Calu3 (cell line): ENCODE results near the gene TRAPPC4. TPM values are rescaled to one million over a fixed set of nuclear protein-coding genes. Genes with fewer than 3 reads are reported as not detected.
"Not testable (repeated sequence)": the region's sequence is repeated elsewhere in the genome, so short reads cannot be mapped to it uniquely, and the experiment has no call there.

Source experiments
- BruUV-seq: library from RNA; stranded (reverse); fragments of 400-500 nt; replicated peaks from 2 replicates; lab custom pipeline; 2021; lab: Mats Ljungman, UMichigan
- CTCF ChIA-PET: fragments of 300-600 bp; sonication (Branson Sonifier 250); formaldehyde crosslinking; loops from one replicate; lab custom pipeline; 2022; ENCODE audit warnings: antibody characterized with exemption; lab: Charles Lee
- DNase-seq: peaks from one replicate; pipeline ENCODE4 v3.0.0; 2022
- H3K27ac Mint-ChIP-seq: one replicate; pipeline ENCODE4 v1.8.0; 2022; ENCODE audit warnings: mixed read lengths; ENCODE audit not compliant: unreplicated experiment
- H3K27me3 Mint-ChIP-seq: one replicate; pipeline ENCODE4 v1.8.0; 2022; ENCODE audit warnings: mixed read lengths; ENCODE audit not compliant: unreplicated experiment
- H3K36me3 Mint-ChIP-seq: one replicate; pipeline ENCODE4 v1.8.0; 2022; ENCODE audit warnings: mild to moderate bottlenecking, moderate library complexity, mixed read lengths; ENCODE audit not compliant: insufficient read depth, unreplicated experiment
- H3K4me1 Mint-ChIP-seq: one replicate; pipeline ENCODE4 v1.8.0; 2022; ENCODE audit warnings: mild to moderate bottlenecking, low read depth, mixed read lengths; ENCODE audit not compliant: unreplicated experiment
- H3K4me3 Mint-ChIP-seq: one replicate; pipeline ENCODE4 v1.8.0; 2022; ENCODE audit warnings: mild to moderate bottlenecking, low read depth, moderate library complexity, mixed read lengths; ENCODE audit not compliant: unreplicated experiment
- H3K9me3 Mint-ChIP-seq: one replicate; pipeline ENCODE4 v1.8.0; 2022; ENCODE audit warnings: low read depth, mixed read lengths; ENCODE audit not compliant: unreplicated experiment
- intact Hi-C: fragments of 100-400 bp; cut with micrococcal nuclease; formaldehyde crosslinking; loops from one replicate; pipeline ENCODE4 v1.10.0; 2022; ENCODE audit not compliant: unreplicated experiment
- total RNA-seq: library from RNA; stranded (reverse); gene quantifications from 2 replicates; pipeline ENCODE4 v1.2.3, GENCODE V29; 2022
- TF ChIP-seq, protein P1 (sequence below): fragments of 200-600 bp; IDR thresholded peaks from one replicate; pipeline ENCODE4 v1.8.0; 2022; ENCODE audit warnings: antibody characterized with exemption; ENCODE audit not compliant: unreplicated experiment

TRAPPC4 gene
- total RNA-seq, 1 experiment from 2014 or later, result 42.0 TPM

DNA sequence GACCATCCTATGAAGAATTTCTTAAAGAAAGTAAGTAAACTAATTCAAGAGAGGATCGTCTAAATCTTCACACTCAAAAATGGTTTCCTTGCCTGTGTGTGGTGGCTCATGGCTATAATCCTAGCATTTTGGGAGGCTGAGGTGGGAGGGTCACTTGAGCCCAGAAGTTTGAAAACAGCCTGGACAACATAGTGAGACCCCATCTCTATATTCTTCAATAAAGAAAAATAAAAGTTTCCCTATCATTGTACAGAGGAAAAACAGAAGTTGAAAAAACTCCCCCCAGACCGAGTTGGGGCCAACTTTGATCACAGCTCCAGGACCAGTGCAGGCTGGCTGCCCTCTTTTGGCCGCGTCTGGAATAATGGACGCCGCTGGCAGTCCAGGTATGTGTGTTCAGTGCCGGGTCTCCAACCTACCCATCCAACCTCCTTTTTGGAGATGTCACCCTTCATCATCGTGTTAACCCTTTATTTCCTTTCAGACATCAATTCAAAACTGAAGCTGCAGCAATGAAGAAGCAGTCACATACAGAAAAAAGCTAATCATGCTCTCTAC, 3.4 kb upstream of the TRAPPC4 start:
- CTCF ChIA-PET, result interaction anchor here (0.6 kb wide), 1 partner anchor 63 kb away, joined by 3 read pairs; no protein-coding TSS in a partner anchor
- Mint-ChIP-seq H3K4me3 (peak overlapping the region; percentile 28), H3K27me3 (no peaks in the 10 kb centered on the region), H3K36me3 (peaks cover 81% of the 10 kb centered on the region), H3K27ac (peak overlapping the region; percentile 56), H3K4me1 (peaks cover 13% of the 10 kb centered on the region), H3K9me3 (no peaks in the 10 kb centered on the region)
- no TSS peak for BruUV-seq
- TF ChIP-seq, protein P1, sequence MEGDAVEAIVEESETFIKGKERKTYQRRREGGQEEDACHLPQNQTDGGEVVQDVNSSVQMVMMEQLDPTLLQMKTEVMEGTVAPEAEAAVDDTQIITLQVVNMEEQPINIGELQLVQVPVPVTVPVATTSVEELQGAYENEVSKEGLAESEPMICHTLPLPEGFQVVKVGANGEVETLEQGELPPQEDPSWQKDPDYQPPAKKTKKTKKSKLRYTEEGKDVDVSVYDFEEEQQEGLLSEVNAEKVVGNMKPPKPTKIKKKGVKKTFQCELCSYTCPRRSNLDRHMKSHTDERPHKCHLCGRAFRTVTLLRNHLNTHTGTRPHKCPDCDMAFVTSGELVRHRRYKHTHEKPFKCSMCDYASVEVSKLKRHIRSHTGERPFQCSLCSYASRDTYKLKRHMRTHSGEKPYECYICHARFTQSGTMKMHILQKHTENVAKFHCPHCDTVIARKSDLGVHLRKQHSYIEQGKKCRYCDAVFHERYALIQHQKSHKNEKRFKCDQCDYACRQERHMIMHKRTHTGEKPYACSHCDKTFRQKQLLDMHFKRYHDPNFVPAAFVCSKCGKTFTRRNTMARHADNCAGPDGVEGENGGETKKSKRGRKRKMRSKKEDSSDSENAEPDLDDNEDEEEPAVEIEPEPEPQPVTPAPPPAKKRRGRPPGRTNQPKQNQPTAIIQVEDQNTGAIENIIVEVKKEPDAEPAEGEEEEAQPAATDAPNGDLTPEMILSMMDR, result no peak
- peak; percentile 13 for DNase-seq
- intact Hi-C loops, result no loop called here

DNA sequence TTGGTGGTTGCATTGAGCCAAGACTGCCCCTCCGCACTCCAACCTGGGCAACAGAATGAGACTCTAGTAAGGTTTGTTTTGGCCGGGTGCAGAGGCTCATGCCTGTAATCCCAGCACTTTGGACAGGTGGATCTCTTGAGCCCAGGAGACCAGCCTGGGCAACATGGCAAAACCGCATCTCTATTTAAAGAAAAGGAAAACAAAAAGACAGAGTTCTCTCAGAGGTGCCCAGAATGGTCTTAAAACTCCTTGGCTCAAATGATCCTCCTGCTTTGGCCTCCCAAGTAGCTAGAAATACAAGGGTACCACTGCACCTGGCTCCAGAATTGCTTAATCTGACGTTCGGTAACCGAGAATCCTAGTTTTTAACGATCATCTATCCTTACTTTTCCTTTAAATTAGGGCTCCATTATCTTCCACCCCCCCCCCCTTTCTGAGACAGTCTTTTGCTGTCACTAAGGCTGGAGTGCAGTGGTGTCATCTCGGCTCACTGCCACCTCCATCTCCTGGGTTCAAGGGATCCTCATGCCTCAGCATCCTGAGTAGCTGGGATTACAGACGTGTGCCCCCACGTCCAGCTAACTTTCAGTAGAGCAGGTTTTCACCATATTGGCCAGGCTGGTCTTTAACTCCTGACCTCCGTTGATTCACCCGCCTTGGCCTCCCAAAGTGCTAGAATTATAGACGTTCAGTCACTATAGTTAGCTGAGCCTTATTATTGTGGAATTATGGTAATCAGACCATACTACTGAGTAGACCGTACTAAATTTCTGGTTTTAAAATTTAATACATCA, 2.2 kb upstream of the TRAPPC4 start:
- H3K27me3 Mint-ChIP-seq, result no peaks in the 10 kb centered on the region
- H3K36me3 Mint-ChIP-seq, result peaks cover 85% of the 10 kb centered on the region
- H3K9me3 Mint-ChIP-seq, result no peaks in the 10 kb centered on the region
- H3K27ac Mint-ChIP-seq, result peak overlapping the region; percentile 56
- CTCF ChIA-PET, result no interaction called here
- no TSS peak for BruUV-seq
- DNase-seq, result no peak
- TF ChIP-seq, protein P1, result no peak
- H3K4me3 Mint-ChIP-seq, result peak overlapping the region; percentile 93
- H3K4me1 Mint-ChIP-seq, result peaks cover 15% of the 10 kb centered on the region
- intact Hi-C loops, result no loop called here

DNA sequence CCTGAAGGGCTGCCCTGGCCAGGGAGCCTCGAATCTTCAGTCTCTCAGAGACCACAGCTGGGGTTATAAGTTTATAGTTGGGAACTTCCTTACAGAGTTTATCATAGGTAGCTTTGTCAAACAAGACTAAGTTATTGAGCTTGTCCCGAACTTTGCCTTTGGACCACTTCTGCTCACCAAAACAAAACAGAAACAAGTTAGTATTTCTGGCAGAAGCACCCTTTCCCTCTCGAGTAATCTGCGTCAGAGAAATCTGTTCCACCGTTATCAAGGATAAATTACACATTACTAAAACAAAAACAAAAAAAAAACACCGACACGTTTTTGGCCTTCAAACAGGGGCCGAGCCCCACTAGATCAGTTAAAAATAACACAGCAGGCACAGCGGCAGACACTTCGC, 1.2 kb upstream of the TRAPPC4 start:
- H3K9me3 Mint-ChIP-seq, H3K27me3 Mint-ChIP-seq, BruUV-seq, DNase-seq, intact Hi-C loops: not testable (repeated sequence)
- Mint-ChIP-seq H3K27ac (peak overlapping the region; percentile 93), H3K4me3 (peak overlapping the region; percentile 93), H3K4me1 (peaks cover 15% of the 10 kb centered on the region), H3K36me3 (peaks cover 81% of the 10 kb centered on the region)
- CTCF ChIA-PET, result interaction anchor here (0.5 to 0.7 kb wide), 2 partner anchors 322 to 1938 kb away, joined by 3 read pairs; no protein-coding TSS in a partner anchor

DNA sequence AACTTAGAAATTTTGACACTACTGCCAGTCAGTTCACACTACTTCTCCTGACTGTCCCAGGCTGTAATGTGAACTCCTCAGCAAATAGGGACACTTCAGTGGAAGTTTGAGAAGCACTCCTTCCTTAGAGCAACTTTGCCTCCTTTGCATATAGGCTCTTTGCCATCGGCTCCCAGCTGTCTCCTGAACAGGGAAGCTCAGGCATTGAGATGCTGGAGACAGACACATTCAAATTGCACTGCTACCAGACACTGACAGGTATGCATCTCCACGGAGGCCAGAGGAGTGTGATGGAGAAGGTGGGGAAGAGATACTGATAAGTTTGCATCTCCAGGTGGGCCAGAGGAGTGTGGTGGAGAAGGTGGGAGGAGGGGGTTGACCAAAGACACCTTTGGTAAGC, 1.4 kb downstream of the TRAPPC4 start:
- Mint-ChIP-seq H3K36me3 (peaks cover 71% of the 10 kb centered on the region), H3K9me3 (no peaks in the 10 kb centered on the region), H3K27me3 (no peaks in the 10 kb centered on the region), H3K4me3 (peak overlapping the region; percentile 93), H3K4me1 (peaks cover 15% of the 10 kb centered on the region), H3K27ac (peak overlapping the region; percentile 60)
- TF ChIP-seq, protein P1, result no peak
- no TSS peak for BruUV-seq
- intact Hi-C loops, result no loop called here
- CTCF ChIA-PET, result no interaction called here
- DNase-seq, result no peak
